GM21360 (cell line): ENCODE measurements around the gene PPP2R5B.

Experiments
- ATAC-seq: cut with Tn5 transposase; IDR thresholded peaks from one replicate; pipeline ENCODE4 v1.9.1; 2021; ENCODE audit warnings: mild to moderate bottlenecking, moderate library complexity; ENCODE audit not compliant: unreplicated experiment

The PPP2R5B gene

DNA sequence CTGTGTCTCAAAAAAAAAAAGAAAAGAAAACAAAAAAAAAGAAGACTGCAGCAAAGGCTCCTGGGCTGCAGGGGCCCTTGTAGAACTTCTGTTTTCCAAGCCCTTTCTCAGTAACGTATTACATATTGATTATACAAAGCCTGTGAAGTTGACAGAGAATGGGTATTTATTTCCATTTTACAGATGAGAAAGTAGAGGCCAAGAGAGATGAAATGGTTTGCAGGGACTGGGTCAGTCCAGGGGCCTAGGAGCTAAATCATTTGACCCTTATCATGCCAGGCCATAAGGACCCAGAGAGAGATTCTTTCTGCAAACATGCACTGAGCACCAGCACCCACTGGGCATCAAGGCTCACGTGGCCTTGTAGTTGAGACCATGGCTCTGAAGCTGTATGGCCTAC lies 4.5 kb downstream of the PPP2R5B start:
- ATAC-seq = no peak

GRCh38 chr11:64929625-64930024 lies 5.1 kb downstream of the PPP2R5B start:
- ATAC-seq = no peak

DNA sequence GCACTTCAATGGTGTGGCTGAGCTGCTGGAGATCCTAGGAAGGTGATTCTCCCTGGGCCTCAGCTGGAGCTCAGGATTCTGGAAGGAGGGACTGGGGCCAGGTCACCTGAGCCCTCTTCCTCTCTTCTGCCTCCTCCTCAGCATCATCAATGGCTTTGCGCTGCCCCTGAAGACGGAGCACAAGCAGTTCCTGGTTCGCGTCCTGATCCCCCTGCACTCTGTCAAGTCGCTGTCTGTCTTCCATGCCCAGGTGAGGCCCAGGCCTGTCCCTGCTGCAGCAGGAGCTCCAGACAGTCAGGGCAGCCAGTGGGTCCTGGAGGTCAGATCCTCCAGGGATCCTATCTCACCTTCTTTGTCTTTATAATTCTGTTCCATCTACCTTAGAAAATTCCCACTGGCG lies 5.9 kb downstream of the PPP2R5B start:
- ATAC-seq = no peak

GRCh38 chr11:64931290-64931689 lies 6.8 kb downstream of the PPP2R5B start:
- no peak for ATAC-seq

DNA sequence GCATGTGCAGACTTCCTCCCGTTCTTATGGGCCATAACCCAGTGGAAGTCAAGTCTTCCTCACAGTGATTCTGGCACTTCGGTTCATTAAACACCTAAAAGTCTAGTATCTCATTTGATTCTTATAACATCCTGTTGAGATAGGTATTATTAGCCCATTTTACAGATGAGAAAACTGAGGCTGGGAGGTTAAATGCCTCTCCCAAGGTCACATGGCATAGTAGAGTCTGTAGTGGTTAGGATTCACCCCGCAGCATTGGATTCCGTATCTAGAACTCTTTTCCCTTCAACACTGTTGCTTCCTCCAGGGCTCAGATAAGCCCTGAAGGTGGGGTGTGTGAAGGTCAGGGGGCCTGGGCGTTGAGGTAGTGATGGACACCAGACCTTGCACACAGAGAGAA lies 7.8 kb downstream of the PPP2R5B start:
- ATAC-seq = no peak

DNA sequence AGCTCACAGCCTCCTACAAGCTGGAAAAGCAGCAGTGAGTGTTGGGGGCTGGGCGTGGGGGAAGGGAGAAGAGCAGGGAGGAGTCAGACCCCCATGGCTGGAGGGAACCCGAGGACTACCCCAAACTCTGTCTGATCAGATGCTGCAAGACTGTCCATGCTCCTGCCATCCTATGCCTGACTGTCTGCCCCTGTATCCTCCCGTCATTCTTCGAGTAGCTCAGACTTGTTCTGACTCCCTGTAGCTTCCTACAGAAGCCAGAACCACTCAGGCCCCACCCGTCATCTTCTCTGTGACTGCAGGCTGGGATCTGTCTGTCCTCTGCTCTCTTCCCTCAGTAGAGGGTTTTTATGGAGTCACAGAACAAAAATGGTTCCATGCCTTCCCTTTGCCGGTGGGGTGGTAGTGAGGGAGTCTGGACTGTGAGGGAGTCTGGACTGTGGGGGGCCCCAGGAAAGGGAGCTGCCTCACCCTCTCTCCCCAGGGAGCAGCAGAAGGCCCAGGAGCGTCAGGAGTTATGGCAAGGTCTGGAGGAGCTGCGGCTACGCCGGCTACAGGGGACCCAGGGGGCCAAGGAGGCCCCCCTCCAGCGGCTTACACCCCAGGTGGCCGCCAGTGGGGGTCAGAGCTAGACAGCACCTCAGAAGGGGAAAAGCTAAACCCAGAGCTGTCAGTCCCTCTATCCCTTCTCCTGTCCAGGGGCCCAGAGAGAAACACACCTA lies 8.9 kb downstream of the PPP2R5B start:
- no peak for ATAC-seq

GRCh38 chr11:64933935-64934681 lies 9.6 kb downstream of the PPP2R5B start:
- no peak for ATAC-seq

DNA sequence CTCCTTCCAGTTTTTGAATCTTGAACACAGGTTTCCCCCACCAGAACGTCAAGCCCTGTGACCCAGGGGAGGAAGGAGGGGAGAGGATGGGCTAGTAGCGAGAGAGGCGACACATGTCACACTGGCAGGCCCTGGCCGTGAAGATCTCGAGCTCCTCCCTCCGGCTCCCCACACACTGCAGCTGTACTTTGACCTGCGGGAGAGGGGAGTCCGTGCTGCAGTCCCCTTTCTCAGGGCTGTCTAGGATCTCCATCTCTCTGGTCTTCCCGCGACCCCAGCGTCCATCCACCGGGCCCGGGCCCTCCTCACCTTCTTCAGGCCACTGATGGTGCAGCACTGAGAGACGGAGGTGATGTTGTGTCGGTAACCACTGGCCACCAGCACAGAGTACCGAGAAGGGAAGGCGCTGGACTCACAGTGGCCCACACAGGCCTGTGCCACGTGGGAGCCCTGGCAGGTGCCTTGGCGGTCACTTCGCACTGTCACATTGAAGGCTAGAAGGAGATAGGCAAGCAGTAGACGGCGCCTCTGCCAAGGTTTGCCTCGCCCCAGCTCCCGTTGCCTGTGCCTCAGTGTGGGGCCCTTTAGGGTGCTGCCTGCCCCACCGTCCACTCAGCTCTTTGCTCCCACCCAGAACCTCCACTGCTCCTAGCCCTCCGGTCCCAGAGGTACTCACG lies 10.3 kb downstream of the PPP2R5B start:
- ATAC-seq = no peak

GRCh38 chr11:64935359-64936081 lies 11.0 kb downstream of the PPP2R5B start, which contains the start of gene GPHA2:
TSS of gene GPHA2 (minus strand) at chr11:64935893. CDS start at chr11:64935460, 433 bp downstream.
- ATAC-seq = no peak

DNA sequence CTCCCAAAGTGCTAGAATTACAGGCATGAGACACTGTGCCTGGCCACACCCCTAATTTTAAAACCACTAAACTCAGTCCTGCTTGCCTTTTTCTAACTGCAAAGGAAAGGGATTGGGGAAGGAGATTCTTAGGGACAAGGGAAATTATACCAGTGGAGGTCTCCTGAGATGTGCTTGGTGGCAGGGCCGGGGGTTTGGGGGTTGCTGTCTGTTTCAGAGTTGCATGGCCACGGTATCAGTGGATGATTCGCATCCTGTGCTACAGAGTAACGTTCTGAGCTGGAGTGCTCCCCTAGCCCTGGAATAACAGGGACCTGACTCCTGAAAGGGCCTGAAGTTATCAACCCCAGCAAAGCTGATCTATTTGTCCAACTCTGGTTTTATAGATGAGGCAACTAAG lies 12.1 kb downstream of the PPP2R5B start:
- ATAC-seq = no peak

GRCh38 chr11:64947208-64947814 lies 22.8 kb downstream of the PPP2R5B start:
- ATAC-seq = no peak

DNA sequence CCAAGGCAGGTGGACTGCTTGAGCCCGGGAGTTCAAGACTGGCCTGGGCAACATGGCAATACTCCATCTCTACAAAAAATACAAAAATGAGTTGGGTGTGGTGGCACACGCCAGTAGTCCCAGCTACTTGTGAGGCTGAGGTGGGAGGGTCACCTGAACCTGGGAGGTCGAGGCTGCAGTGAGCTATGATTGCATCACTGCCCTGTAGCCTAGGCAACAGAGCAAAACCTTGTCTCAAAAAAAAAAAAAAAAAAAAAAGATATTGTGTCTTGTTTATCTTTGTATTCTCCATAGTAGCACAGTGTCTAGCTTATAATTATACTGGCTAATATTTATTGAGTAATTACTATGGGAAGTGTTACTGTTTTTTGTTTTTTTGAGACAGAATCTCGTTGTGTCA lies 27.0 kb downstream of the PPP2R5B start:
- no peak for ATAC-seq

DNA sequence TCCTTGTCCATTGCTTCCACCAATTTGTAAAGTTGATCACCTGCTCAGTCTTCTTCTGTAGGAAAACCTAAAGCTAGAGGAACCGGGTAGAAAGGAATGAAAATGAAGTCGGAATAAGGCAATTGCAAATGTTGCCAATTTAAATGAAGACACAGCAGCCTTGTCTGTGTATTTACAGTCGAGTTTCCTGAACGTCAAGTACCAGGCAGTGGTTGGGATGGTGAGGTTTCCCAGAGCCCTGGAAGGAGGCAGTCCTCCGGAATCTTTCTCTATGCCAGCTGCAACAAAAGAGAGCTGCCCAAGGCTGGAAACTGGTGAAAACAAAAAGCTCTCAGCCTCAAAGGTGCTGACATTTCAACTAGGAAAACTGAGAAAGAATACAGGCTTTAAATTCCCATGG lies 29.7 kb downstream of the PPP2R5B start:
- ATAC-seq = no peak

DNA sequence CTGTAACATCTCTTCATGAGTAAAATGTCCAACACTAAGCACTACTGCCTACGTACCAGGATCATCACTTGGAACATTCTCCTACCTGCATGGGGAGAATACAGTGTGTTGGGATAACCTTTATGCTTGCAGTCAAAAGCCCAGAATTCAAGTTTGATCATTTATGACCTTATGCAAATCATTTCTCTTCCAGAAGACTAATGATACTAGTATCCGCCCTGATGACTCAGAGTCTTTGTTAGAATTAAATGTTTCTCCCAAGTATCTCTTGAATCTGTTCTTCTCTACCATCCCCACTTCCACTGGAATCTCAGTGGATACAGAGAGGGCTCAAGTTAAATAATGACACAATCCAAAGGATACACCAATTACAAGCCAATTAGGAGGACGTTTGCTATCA lies 35.0 kb downstream of the PPP2R5B start:
- no peak for ATAC-seq

- ATAC-seq = no peak
Measured at GRCh38 chr11:64960719-64961118, 36.2 kb downstream of the PPP2R5B start.

- no peak for ATAC-seq
Measured at GRCh38 chr11:64963072-64963631, 38.7 kb downstream of the PPP2R5B start.

DNA sequence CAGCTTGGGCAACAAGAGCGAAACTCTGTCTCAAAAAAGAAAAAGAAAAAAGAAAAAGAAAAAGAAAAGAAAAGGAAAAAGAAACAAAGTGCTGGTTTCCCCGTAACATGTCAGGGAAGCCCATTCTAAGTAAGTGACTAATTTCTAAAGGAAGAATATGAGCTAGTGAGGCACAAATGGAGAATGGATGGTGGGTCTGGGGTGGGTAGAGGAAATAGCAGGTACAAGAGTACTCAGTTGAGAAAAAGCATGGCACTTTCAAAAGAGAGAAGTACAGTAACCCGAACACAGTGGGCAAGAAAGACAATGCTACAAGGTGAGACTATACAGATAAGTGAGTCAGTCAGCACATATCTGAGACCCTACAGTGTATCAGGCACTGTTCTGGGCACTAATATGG lies 42.9 kb downstream of the PPP2R5B start:
- no peak for ATAC-seq

GRCh38 chr11:64969209-64969608 lies 44.7 kb downstream of the PPP2R5B start:
- ATAC-seq = no peak

- ATAC-seq = no peak
Measured at GRCh38 chr11:64970731-64971151, 46.3 kb downstream of the PPP2R5B start.

DNA sequence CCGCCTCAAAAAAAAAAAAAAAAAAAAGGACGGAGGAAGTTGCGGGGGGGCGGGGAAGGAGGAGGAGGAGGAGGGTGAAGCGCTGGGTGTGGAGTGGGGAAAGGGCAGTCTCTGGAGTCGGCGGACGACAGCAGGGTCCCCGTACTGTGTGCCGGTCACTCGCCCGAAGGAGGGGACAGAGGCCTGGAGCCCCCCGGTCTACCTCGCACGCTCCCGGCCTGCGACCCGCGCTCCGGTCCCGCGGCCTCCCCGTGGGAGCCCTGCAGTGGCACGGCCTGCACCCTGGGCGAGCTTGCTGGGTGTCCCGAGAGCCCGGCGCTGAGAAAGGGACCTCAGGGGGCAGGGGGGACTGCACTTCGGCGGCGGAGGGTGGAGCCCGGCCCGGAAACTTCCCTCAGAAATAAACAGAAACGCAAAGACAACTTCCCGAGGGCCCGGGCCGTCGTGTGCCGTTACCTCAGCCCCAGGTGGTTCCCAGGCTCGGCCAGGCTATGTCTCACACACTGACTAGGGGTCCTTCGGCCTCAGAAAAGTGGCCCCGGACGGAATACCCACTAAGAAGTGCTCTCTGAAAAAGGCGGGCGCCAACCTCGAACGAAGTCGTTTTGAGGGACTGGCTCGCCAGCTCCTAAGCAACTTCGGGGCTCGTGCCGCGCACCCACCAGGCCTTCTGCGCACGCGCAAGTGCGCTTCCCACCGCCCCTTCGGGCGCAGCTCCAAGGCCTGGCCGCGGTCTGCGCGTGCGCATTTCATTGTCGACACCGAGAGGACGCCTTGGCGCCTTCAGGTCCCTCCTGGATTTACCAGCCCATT lies 47.1 kb downstream of the PPP2R5B start, which contains the start of gene MAJIN:
Gene MAJIN, minus strand, starts transcription at position 688 of the 813 bp plus-strand sequence. CDS start 12,703 bp downstream, outside the sequence.
- ATAC-seq = no peak
